HEK293T (cell line): ENCODE measurements around the gene ZMIZ1.
A peak's percentile ranks its signal among the peaks of the same experiment; 100 is the strongest.

Experiments used
- CTCF ChIA-PET: fragments of 350-600 bp; formaldehyde crosslinking; extraction: SDS; loops from one replicate; lab custom pipeline; 2021; ENCODE audit warnings: antibody characterized with exemption, inconsistent platforms; lab: Yijun Ruan, JAX
- POLR2A ChIA-PET: fragments of 350-600 bp; formaldehyde crosslinking; extraction: SDS; loops from one replicate; lab custom pipeline; 2020; ENCODE audit warnings: antibody characterized with exemption, inconsistent platforms; lab: Yijun Ruan, JAX
- DNase-seq: peaks from one replicate; pipeline ENCODE4 v3.0.0; 2012; ENCODE audit warnings: mixed read lengths; ENCODE audit errors: extremely low spot score
- ARNT ChIP-seq: fragments of 450-650 bp; IDR thresholded peaks from 2 replicates; pipeline ENCODE4 v1.6.1; 2017; ENCODE audit warnings: mild to moderate bottlenecking
- BHLHE40 ChIP-seq: fragments of 450-650 bp; IDR thresholded peaks from 2 replicates; pipeline ENCODE4 v1.6.1; 2016; ENCODE audit warnings: mild to moderate bottlenecking, moderate library complexity, borderline replicate concordance
- CTBP1 ChIP-seq: fragments of 450-650 bp; IDR thresholded peaks from 2 replicates; pipeline ENCODE4 v1.6.1; 2016; ENCODE audit warnings: borderline replicate concordance
- ELF4 ChIP-seq: fragments of 450-650 bp; IDR thresholded peaks from 2 replicates; pipeline ENCODE4 v1.6.1; 2017; ENCODE audit warnings: antibody characterized with exemption
- FOXA1 ChIP-seq: fragments of 450-650 bp; IDR thresholded peaks from 2 replicates; pipeline ENCODE4 v1.6.1; 2016; ENCODE audit warnings: mild to moderate bottlenecking
- FOXK2 ChIP-seq: fragments of 450-650 bp; IDR thresholded peaks from 2 replicates; pipeline ENCODE4 v1.6.1; 2016; ENCODE audit warnings: mild to moderate bottlenecking
- FOXM1 ChIP-seq: fragments of 450-650 bp; IDR thresholded peaks from 2 replicates; pipeline ENCODE4 v1.6.1; 2017; ENCODE audit warnings: mild to moderate bottlenecking, borderline replicate concordance
- HDGF ChIP-seq: fragments of 450-650 bp; IDR thresholded peaks from 2 replicates; pipeline ENCODE4 v1.6.1; 2017; ENCODE audit warnings: antibody characterized with exemption, borderline replicate concordance
- L3MBTL2 ChIP-seq: fragments of 450-650 bp; conservative IDR thresholded peaks from 2 replicates; pipeline ENCODE4 v1.6.1; 2016; ENCODE audit warnings: mild to moderate bottlenecking
- LEF1 ChIP-seq: fragments of 450-650 bp; IDR thresholded peaks from 2 replicates; pipeline ENCODE4 v1.6.1; 2017; ENCODE audit warnings: mild to moderate bottlenecking, borderline replicate concordance
- NFRKB ChIP-seq: fragments of 450-650 bp; IDR thresholded peaks from 2 replicates; pipeline ENCODE4 v1.6.1; 2016; ENCODE audit warnings: mild to moderate bottlenecking, moderate library complexity
- SP1 ChIP-seq: fragments of 450-650 bp; IDR thresholded peaks from 2 replicates; pipeline ENCODE4 v1.6.1; 2017
- SUZ12 ChIP-seq: fragments of 450-650 bp; IDR thresholded peaks from 2 replicates; pipeline ENCODE4 v1.6.1; 2016; ENCODE audit warnings: mild to moderate bottlenecking
- TARDBP ChIP-seq: fragments of 450-650 bp; IDR thresholded peaks from 2 replicates; pipeline ENCODE4 v1.6.1; 2016
- ZNF384 ChIP-seq: fragments of 450-650 bp; IDR thresholded peaks from 2 replicates; pipeline ENCODE4 v1.6.1; 2016
- TF ChIP-seq, protein P1 (sequence below): fragments of 450-650 bp; IDR thresholded peaks from 2 replicates; pipeline ENCODE4 v1.6.1; 2016

Gene ZMIZ1

DNA sequence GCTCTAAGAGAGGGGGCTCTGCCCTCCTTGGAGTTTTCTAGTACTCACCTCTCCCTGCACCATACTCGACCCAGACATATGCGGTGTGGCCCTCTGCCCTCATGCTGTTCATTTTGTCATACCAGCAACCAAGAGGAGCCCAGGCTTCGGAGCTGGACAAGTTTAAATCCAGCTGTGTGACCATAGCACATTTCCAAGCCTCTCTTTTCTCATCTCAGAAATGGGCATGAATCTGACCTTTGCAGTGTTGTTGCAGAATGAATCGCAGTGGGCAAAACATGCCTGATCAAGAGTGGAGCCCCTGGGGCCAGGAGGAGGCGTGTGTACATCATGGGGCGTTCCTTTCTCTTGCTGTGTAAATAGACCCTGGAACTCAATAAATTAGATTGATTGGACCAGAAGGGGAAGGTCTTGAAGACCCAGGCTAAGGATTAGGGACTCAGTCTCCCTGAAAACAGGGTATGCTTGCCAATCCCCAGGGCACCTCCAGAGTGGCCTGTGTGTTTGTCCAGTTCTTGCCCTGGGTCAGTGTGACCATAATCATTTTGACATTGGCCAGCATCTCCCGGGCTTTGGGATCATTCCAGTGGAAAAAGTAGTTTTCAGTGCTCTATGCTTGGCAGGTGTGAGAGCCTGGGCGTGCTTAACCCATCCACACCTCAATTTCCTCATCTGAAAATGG lies 59.6 kb downstream of the ZMIZ1 start:
- ChIA-PET CTCF (no interaction called here), POLR2A (no interaction called here)
- DNase-seq = no peak
- TF ChIP-seq ELF4 = no peak

DNA sequence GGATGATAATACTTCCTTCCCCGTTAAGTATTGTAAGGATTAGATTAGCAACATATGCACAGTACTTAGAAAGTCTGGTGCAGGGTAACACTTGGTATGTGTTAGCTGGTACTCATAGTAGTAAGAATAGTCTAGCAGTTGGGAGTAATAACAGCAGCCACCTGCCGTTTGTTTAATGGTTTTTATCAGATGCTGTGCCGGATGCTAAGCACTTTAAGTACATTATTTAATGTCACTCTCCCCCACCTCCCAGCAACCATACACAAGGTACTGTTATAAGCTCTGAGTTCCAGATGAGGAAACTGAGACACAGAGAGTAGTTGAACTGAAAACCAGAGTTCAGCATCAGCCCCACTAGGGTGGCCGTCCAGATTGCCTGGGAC lies 60.1 kb downstream of the ZMIZ1 start:
- ChIA-PET CTCF (no interaction called here), POLR2A (no interaction called here)
- TF ChIP-seq FOXM1 = no peak
- TF ChIP-seq LEF1 = no peak
- no peak for DNase-seq

DNA sequence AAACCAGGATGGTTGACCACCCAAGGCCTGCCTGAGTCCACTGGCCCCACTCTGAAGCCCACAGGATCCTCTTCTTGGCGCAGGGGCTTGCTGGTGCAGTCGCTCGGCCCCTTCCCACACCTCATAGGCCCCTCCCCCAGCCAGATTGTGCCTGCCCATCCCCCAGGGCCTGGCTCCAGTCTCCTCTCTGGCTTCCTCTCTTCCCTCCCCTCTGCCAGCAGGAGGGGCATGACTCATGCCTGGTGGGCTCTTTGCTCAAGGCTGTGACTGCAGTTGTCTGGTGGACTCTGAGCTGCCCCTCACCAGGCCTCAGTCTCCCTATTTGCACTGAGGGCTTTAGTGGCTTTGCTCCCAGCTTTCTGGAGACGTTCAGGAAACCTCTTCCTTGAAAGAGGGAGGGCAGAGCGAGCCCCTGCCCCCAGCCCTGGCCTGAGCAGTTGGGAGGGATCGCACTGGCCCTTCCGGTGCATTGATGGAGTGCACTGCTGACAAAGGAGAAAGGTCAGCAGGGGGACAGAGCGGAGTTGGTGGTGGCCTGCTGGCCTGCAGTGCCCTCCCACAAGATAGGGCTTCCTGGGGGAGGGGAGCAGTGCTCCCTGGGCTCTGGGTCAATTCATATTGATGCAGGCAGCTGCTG lies 60.7 kb downstream of the ZMIZ1 start:
- POLR2A ChIA-PET = no interaction called here
- no peak for TF ChIP-seq TARDBP
- TF ChIP-seq SUZ12 = no peak
- TF ChIP-seq, protein P1, sequence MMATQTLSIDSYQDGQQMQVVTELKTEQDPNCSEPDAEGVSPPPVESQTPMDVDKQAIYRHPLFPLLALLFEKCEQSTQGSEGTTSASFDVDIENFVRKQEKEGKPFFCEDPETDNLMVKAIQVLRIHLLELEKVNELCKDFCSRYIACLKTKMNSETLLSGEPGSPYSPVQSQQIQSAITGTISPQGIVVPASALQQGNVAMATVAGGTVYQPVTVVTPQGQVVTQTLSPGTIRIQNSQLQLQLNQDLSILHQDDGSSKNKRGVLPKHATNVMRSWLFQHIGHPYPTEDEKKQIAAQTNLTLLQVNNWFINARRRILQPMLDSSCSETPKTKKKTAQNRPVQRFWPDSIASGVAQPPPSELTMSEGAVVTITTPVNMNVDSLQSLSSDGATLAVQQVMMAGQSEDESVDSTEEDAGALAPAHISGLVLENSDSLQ = no peak
- TF ChIP-seq HDGF = no peak
- no peak for TF ChIP-seq ARNT
- TF ChIP-seq SP1 = no peak
- no peak for TF ChIP-seq LEF1
- TF ChIP-seq CTBP1 = no peak
- TF ChIP-seq ELF4 = no peak
- TF ChIP-seq ZNF384 = no peak
- no peak for TF ChIP-seq BHLHE40
- TF ChIP-seq FOXM1 = no peak
- TF ChIP-seq FOXA1 = no peak
- TF ChIP-seq NFRKB = no peak
- CTCF ChIA-PET = no interaction called here

DNA sequence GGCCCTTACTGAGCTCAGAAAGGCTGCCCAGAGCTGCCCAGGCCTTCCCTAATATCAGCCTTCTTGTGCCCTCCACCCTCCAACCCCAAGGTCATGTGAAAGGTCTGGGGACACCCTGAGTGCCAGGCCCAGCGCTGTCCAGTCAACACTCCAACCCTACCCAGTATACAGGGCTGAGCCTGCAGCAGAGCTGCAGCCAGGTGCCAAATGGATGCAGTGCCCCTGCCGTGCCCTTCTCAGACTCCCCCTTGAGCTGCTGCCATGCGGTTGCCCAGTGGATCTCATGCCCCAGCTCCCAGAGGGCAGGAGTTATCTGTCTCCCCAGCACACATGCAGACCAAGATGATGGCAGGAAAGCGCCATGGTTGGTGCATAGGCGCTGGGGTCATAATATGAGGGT lies 61.5 kb downstream of the ZMIZ1 start:
- DNase-seq = no peak
- ChIA-PET CTCF (interaction anchor here (0.6 kb wide), 1 partner anchor 37 kb away, joined by 4 read pairs; no protein-coding TSS in a partner anchor), POLR2A (no interaction called here)
- TF ChIP-seq FOXK2 = no peak
- TF ChIP-seq CTBP1 = no peak
- no peak for TF ChIP-seq ELF4
- TF ChIP-seq TARDBP = no peak
- TF ChIP-seq L3MBTL2 = no peak
- no peak for TF ChIP-seq NFRKB
- no peak for TF ChIP-seq BHLHE40
- no peak for TF ChIP-seq FOXM1
- TF ChIP-seq HDGF = no peak
- no peak for TF ChIP-seq SP1
- no peak for TF ChIP-seq ARNT
- TF ChIP-seq LEF1 = no peak
- TF ChIP-seq ZNF384 = no peak
- TF ChIP-seq, protein P1 = no peak

More for the DNA sequence above, 60.7 kb downstream of the ZMIZ1 start:
- DNase-seq = peak; percentile 49

DNA sequence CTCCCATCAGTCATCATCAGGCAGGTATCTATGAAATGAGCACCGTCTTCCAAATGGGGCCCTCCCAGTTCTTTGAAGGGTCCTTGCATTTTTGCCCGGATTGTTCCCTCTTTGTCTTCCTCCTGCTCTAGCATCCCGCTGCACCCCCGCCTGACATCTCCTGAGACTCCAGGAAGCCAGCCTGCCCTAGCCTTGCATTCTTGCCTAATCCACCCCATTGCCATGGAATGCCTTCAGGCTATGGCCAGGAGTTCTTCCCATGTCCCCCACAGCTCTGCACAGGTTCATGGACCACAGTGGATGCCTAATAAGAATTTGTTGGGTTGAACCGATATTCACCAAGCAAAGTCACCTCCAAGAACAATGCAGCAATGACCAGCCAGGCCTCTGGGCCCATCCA lies 62.1 kb downstream of the ZMIZ1 start:
- DNase-seq = no peak
- TF ChIP-seq LEF1 (no peak), SP1 (no peak), ARNT (no peak), NFRKB (no peak), FOXK2 (no peak), BHLHE40 (no peak), ZNF384 (no peak), FOXA1 (no peak), CTBP1 (no peak), SUZ12 (no peak), L3MBTL2 (no peak), TARDBP (no peak), FOXM1 (no peak), ELF4 (no peak), HDGF (no peak)
- TF ChIP-seq, protein P1 = no peak
- POLR2A ChIA-PET = no interaction called here
- CTCF ChIA-PET = interaction anchor here (0.6 kb wide), 1 partner anchor 38 kb away, joined by 4 read pairs; no protein-coding TSS in a partner anchor

DNA sequence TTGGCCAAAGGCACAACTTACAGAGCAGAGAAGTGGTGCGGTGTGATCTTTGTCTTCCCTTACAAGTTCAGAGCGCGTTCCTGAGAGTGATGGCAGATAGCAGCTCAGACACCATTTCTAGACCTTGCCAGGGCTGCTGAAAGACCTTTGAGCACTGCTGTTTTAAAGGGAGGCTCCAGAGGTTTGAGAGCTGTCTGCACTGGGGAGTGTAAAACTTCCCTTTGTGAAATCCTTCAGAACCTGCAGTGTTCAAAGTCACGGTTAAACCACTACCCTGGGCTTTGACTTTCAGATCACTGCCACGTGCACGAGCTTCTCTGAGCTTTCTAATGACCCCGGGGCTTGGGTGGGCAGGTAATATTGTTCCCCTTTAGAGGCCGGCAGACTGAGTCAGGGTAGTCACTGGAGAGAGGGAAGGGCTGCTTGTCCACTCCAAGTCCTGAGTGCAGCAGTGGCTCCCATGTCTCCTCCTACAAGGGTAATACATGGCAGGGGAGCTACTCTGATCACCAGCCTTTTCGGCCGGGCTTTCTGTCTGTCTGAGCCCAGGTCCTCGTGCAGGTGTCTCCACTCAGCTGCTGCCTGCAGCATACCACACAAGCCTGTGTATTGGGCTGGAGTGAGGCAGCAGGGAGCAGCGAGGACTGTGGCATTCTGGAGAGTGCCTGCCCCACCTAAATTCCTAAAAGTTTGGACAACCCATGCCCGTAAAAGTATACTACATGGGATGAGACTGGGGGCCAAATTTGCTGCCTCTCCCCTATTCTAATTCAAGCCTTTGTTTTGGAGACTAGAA lies 63.3 kb downstream of the ZMIZ1 start:
- ChIA-PET POLR2A (no interaction called here), CTCF (no interaction called here)
- no peak for TF ChIP-seq LEF1
- no peak for DNase-seq
